HG03442 (cell line): ENCODE results near the gene CDH13.

Experiments used
- ATAC-seq: cut with Tn5 transposase; IDR thresholded peaks from one replicate; pipeline ENCODE4 v1.9.1; 2021; ENCODE audit warnings: mild to moderate bottlenecking, moderate library complexity; ENCODE audit not compliant: unreplicated experiment

The CDH13 gene

GRCh38 chr16:82833378-82833993, 206.7 kb downstream of the CDH13 start:
- ATAC-seq = no peak

- no peak for ATAC-seq
These were observed 207.5 kb downstream of the CDH13 start for GRCh38 chr16:82834151-82834815.

- ATAC-seq = no peak
These were observed 208.9 kb downstream of the CDH13 start for GRCh38 chr16:82835487-82836155.

- no peak for ATAC-seq
These were observed 214.3 kb downstream of the CDH13 start for GRCh38 chr16:82841108-82841507.

GRCh38 chr16:82843606-82844271, 217.0 kb downstream of the CDH13 start:
- ATAC-seq = no peak

- no peak for ATAC-seq
These were observed 218.3 kb downstream of the CDH13 start for GRCh38 chr16:82845116-82845515.

- no peak for ATAC-seq
These were observed 220.0 kb downstream of the CDH13 start for GRCh38 chr16:82846806-82847205.

GRCh38 chr16:82848013-82848412, 221.2 kb downstream of the CDH13 start:
- ATAC-seq = no peak

GRCh38 chr16:82852388-82853008, 225.7 kb downstream of the CDH13 start:
- no peak for ATAC-seq

- ATAC-seq = no peak
These were observed 228.7 kb downstream of the CDH13 start for GRCh38 chr16:82855471-82855870.

- no peak for ATAC-seq
These were observed 231.1 kb downstream of the CDH13 start for GRCh38 chr16:82857693-82858365.

- ATAC-seq = no peak
These were observed 232.9 kb downstream of the CDH13 start for GRCh38 chr16:82859662-82860061.

GRCh38 chr16:82860071-82860470, 233.3 kb downstream of the CDH13 start:
- no peak for ATAC-seq

- ATAC-seq = no peak
These were observed 235.3 kb downstream of the CDH13 start for GRCh38 chr16:82862057-82862456.

- ATAC-seq = no peak
These were observed 237.7 kb downstream of the CDH13 start for GRCh38 chr16:82864332-82865040.

GRCh38 chr16:82865412-82865811, 238.6 kb downstream of the CDH13 start:
- no peak for ATAC-seq

GRCh38 chr16:82867485-82867884, 240.7 kb downstream of the CDH13 start:
- ATAC-seq = no peak

GRCh38 chr16:82874271-82874670, 247.5 kb downstream of the CDH13 start:
- no peak for ATAC-seq

- ATAC-seq = no peak
These were observed 247.9 kb downstream of the CDH13 start for GRCh38 chr16:82874672-82875071.

GRCh38 chr16:82876951-82877350, 250.2 kb downstream of the CDH13 start:
- no peak for ATAC-seq
